ENCODE measurements around the gene TREML2. TPM values are rescaled to one million over a fixed set of nuclear protein-coding genes. Genes with fewer than 3 reads are reported as not detected.

The TREML2 gene
- total and polyA plus RNA-seq, 3 donors from 2014 or later: 1.1 to 5.8 (median 1.8) TPM

DNA sequence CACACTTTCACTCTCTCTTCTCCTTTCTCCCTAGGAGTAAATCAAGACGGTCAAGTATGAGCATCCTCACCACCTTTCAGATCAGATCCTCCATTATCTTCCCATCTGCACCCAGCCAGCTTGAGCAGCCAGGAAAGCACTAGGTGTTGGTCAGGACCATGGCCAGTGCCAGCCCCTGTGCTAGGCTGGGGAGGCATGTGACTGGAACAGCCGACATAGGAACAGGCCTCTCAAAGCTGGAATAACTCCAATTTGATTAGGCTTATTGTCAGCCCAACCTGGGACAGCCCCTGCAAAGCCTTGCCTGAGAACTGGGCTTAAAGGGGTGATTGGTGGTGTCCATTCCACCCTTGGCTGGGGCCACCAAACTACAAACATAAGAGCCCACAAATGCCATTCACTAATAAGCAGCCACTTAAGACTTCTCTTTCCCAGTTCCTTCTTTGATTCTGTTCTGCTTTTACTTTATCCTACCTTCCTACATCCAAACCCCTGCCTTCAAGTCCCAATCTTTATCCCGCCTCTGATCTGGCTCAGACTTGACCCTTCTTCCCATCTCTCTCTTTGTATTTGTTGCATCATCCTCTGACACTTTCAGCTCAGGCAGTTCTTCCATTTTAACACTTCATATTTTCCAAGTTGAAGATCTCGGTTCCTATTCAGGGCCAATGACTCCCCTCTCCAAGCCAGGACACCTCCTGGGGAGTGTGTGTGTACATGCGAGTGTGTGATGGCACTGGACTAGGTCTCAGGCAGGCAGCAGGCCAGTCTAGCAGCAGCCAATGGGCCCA, 33.6 kb downstream of the TREML2 start:
- Histone ChIP-seq H3K36me3 (ENCODE audit: low read depth, missing control alignments) (no peaks in the 10 kb centered on the region), H3K27ac (no peak overlapping the region), H3K9me3 (no peaks in the 10 kb centered on the region), H3K4me1 (no peaks in the 10 kb centered on the region), H3K27me3 (no peaks in the 10 kb centered on the region), H3K4me3 (no peak overlapping the region)
- 65 to 71% methylated on average over 5 of the region's 5 CpGs for WGBS, 2 donors
- intact Hi-C loops (cut with DNase I; ENCODE audit: low total_unique reads): no loop called here
- TF ChIP-seq POLR2A (IDR thresholded peaks at IDR 0.05): no peak
- TF ChIP-seq, protein P1, sequence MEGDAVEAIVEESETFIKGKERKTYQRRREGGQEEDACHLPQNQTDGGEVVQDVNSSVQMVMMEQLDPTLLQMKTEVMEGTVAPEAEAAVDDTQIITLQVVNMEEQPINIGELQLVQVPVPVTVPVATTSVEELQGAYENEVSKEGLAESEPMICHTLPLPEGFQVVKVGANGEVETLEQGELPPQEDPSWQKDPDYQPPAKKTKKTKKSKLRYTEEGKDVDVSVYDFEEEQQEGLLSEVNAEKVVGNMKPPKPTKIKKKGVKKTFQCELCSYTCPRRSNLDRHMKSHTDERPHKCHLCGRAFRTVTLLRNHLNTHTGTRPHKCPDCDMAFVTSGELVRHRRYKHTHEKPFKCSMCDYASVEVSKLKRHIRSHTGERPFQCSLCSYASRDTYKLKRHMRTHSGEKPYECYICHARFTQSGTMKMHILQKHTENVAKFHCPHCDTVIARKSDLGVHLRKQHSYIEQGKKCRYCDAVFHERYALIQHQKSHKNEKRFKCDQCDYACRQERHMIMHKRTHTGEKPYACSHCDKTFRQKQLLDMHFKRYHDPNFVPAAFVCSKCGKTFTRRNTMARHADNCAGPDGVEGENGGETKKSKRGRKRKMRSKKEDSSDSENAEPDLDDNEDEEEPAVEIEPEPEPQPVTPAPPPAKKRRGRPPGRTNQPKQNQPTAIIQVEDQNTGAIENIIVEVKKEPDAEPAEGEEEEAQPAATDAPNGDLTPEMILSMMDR (IDR thresholded peaks at IDR 0.05): no peak
- DNase-seq: no peak

DNA sequence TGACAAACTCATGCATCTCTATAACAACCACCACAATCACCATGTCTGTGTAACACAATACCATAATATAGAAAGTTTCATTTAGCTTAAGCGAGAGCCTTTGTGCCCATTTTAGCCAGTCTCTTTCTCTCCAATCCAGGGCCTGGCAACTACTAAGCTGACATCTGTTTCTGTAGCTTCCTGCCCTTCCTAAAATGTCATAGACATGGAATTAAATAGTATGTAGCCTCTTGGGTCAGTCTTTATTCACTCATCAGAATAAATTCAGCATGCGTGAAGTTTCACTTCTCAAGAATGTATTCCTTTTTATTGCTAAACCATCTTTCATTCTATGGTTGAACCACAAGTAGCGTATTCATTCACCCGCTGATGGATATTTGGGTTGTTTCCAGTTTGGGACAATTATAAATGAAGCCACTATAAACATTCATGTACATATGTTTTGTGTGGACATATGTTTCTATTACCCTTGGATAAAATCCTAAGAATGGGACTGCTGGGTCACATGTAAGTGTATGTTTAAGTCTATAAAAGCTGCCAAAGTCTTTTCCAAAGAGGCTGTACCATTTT, 36.3 kb downstream of the TREML2 start:
- H3K27ac ChIP-seq: no peak overlapping the region
- H3K4me1 ChIP-seq: no peaks in the 10 kb centered on the region
- TF ChIP-seq, protein P1 (IDR thresholded peaks at IDR 0.05): no peak
- no peak for TF ChIP-seq POLR2A (IDR thresholded peaks at IDR 0.05)
- no peak for DNase-seq
- H3K4me3 ChIP-seq: no peak overlapping the region
- no peaks in the 10 kb centered on the region for H3K27me3 ChIP-seq
- WGBS, 2 donors: 89 to 92% methylated on average over 4 of the region's 4 CpGs
- no peaks in the 10 kb centered on the region for H3K36me3 ChIP-seq (ENCODE audit: low read depth, missing control alignments)
- intact Hi-C loops (cut with DNase I; ENCODE audit: low total_unique reads): no loop called here
- H3K9me3 ChIP-seq: no peaks in the 10 kb centered on the region

DNA sequence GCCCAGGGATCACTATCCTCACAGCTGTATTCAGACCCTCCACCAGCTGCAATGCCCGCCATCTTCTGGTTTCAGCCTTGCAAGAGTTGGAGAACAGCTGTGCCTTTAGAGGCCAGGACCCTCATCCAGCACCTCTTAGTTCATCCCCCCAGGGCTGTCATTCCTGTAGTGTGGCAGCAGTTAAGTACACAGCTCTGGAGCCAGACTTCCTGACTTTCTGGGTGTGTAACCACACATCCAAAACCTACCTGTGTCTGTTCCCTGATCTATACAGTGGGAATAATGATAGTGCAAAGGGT, 37.6 kb downstream of the TREML2 start:
- Histone ChIP-seq H3K36me3 (ENCODE audit: low read depth, missing control alignments) (no peaks in the 10 kb centered on the region), H3K4me1 (no peaks in the 10 kb centered on the region), H3K9me3 (no peaks in the 10 kb centered on the region), H3K27ac (no peak overlapping the region), H3K4me3 (no peak overlapping the region), H3K27me3 (no peaks in the 10 kb centered on the region)
- intact Hi-C loops (cut with DNase I; ENCODE audit: low total_unique reads): no loop called here
- 95 to 100% methylated on average over 1 of the region's 1 CpG for WGBS, 2 donors
- DNase-seq: no peak
- TF ChIP-seq, protein P1 (IDR thresholded peaks at IDR 0.05): no peak
- no peak for TF ChIP-seq POLR2A (IDR thresholded peaks at IDR 0.05)

DNA sequence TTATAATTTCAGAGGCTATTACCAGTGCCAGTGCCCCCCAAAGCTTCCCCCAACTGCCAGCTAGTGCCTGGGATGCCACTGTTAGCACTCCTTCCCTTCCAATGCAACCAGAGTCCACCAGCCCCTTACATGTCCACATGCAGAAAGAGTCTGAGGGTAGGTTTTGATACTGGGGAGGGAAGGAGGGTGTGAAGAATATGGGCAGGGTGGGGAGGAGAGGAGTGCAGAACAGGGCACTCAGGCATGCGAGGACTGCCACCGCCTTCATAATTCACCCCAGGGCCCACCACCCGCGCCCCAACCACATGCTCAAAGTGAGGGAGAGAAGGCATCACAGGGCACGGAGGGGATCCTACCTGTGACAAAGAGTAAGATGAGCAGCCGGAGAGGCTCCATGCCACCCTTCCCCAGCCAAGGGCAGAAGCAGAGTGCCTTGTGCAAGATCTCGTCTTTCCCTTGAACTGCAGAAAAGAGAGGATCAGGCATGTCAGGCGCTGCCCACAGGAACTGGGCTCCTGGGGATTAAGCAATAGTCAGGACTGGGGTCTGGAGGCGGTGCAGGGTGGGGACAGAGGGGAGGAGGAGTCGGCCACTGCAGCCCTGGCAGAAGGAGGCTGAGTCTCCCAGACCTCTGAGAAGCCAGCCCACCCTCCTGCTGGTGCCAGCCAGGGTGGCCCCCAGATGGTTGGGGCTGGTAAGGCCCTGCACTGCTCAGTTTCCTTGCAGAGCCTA, 38.1 kb downstream of the TREML2 start, which contains the start of gene TREM2:
TREM2 (minus strand) TSS at position 430 of the 732 bp plus-strand sequence; CDS start at position 396, 34 bp downstream.
- DNase-seq: no peak
- H3K27me3 ChIP-seq: no peaks in the 10 kb centered on the region

More for the DNA sequence above, 38.1 kb downstream of the TREML2 start, which contains the start of gene TREM2:
- Histone ChIP-seq H3K36me3 (ENCODE audit: low read depth, missing control alignments) (no peaks in the 10 kb centered on the region), H3K4me1 (no peaks in the 10 kb centered on the region), H3K27ac (no peak within 1 kb of the TSS), H3K9me3 (no peaks in the 10 kb centered on the region), H3K4me3 (no peak within 1 kb of the TSS)
- 78 to 85% methylated on average over 10 of the region's 10 CpGs for WGBS, 2 donors
- intact Hi-C loops (cut with DNase I; ENCODE audit: low total_unique reads): no loop called here
- TF ChIP-seq, protein P1 (IDR thresholded peaks at IDR 0.05): no peak
- no peak for TF ChIP-seq POLR2A (IDR thresholded peaks at IDR 0.05)
